HG03520 (cell line): ENCODE measurements around the gene TMTC1.
A peak's percentile ranks its signal among the peaks of the same experiment; 100 is the strongest.
"Not testable (repeated sequence)": the region's sequence is repeated elsewhere in the genome, so short reads cannot be mapped to it uniquely, and the experiment has no call there.

Source experiments
- ATAC-seq: cut with Tn5 transposase; IDR thresholded peaks from one replicate; pipeline ENCODE4 v1.9.1; 2021; ENCODE audit warnings: mild to moderate bottlenecking, moderate library complexity; ENCODE audit not compliant: unreplicated experiment

TMTC1 gene

DNA sequence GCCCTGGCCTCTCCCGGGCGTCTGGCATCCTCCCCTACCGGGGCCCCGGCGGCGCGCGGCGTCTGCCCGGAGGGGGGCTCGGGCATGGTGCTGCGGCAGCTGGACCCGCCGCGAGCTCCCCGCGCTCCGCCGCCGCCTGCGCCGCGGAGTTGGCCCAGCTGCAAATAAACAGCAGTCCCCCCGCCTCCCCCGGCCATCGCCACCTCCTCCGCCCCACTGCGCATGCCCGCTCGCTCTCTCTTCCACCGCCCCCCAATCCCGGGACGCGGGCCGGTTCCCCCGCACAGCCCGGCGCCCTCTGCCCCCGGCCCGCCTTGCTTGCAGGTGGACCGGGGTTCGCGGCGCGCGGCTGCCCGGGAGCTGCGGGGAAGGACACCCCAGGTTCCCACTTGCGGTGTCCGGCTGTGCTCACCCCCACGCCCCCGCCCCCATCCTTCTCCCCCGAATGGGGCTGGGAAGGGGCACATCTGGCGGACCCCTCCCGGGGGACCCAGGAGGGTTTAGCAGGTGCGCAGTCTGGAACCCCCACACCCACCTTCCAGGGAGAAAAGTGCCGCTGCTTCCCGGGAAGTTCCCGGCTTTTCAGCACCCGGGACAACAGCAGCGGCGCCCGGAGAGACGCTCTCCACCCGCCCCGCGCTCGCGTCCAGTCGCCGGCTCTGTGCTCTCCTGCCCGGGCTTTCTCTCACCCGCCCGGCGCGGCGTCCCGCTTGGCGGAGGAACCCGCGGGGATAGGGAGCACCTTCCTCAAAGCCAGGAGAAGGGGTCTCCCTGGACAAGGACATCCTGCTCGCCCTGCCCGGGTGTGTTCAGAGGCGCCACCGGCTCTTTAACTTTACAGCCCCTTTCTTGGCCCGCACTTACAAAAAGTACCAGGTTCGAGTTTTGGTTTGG, at the start of gene TMTC1:
Gene TMTC1 (minus strand): TSS at position 170 of the 894 bp plus-strand sequence. CDS start 191 bp downstream, outside the sequence.
- no peak for ATAC-seq

DNA sequence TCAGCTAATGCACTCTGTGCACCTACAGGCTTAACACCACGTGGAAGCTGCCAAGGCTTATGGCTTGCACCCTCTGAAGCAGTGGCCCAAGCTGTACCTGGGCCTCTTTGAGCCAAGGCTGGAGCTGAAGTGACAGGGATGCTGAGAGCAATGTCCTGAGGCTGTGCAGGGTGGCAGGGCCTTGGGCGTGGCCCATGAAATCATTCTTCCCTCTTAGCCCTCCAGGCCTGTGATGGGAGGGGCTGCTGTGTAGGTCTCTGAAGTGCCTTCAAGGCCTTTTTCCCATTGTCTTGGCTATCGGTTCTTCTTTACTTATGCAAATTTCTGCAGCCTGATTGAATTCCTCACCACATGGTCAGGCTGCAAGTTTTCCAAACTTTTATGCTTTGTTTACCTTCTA, 47.4 kb upstream of the TMTC1 start:
- ATAC-seq = no peak

DNA sequence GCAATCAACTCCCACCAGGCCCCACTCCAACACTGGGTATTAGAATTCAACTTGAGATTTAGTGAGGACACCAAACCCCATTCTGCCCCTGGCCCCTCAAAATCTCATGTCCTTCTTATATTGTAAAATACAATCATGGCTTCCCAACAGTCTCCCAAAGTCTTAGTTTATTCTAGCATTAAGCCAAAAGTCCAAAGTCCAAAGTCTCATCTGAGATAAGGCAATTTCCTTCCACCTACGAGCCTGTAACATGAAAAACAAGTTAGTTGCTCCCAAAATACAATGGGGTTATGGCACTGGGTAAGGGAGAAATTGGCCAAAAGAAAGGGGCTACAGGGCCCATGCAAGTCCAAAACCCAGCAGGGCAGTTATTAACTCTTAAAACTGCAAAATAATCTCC, 46.6 kb upstream of the TMTC1 start:
- no peak for ATAC-seq

DNA sequence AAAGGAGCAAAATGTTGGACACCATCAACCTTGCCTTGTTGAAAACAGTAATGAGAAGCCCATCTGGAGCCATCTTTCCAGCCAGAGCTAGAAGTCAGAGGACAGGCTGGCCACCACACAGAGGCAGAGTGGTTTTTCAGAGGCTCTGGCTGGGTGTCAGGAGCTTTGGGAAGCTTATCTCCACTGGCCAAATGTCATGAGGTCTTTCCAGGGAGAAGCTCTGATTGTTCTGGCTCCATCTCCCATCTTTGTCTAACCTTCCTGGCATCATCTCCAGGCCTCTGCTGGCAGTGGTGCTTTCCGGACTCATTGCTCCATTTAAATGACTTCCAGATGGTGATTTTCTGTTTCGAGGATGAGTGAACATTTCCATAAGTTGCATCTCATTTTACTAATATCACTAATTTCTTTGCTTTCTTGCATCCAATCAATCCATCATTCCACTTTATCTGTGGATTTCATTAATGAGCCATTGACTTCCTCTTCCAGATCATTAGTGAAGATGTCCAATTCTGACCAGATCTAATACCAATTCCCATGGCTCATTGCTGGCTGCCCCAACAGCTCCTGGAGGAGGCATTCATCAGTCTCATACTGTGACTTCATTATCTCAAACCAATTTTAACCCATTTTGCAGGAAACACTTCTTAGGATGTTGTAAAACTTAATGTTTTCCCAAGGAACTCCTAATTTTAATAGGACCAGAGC, 35.3 kb upstream of the TMTC1 start:
- ATAC-seq = no peak

DNA sequence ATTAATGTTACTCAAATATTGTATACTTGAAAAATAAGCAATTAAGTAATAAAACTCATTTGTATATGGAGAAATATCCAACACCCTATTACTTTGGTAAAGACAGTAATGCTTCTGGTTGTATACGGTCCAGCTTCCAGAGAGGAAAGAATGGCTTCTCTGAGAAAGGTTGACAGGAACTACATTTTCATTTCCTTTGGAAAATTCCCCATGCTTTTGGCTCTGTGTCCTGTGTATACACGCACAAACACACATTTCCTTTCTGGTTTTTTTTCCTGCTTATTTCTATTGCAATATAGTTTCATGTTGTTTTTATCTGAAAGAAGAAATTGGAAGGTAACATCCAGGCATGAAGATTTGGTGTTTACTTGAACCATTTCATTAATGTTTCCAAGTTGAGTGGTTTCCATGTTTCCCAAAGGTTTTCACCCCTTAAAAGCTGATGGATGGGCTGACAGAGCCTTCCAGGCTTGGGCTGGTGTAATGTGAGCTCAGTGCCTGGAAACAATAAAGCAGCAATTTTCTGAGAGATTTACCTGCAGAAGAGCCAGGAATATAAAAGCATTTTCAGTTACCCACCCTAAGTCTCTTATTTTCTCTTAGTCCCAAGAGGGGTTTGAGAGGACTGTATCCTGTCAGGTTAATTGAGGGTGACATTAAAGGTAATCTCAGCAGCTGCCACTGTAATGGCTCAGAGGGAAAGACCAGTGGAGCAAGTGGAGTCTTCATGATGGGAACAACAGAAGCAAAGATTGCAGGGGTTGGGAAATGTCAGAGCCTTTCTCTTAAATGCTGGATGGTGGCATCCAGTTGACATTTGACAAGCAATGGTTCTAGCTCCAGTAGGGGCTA, 33.4 kb upstream of the TMTC1 start:
- ATAC-seq = no peak

DNA sequence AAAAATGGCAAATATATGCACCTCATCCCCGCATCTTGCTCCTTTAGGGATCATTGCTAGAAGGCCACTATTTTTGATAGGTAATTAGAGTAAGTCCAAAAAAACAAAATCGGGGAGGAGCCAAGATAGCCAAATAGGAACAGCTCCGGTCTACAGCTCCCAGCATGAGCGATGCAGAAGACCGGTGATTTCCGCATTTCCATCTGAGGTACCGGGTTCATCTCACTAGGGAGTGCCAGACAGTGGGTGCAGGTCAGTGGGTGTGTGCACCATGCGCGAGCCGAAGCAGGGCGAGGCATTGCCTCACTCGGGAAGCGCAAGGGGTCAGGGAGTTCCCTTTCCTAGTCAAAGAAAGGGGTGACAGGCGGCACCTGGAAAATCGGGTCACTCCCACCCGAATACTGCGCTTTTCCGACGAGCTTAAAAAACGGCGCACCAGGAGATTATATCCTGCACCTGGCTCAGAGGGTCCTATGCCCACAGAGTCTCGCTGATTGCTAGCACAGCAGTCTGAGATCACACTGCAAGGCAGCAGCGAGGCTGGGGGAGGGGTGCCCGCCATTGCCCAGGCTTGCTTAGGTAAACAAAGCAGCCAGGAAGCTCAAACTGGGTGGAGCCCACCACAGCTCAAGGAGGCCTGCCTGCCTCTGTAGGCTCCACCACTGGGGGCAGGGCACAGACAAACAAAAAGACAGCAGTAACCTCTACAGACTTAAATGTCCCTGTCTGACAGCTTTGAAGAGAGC, 26.0 kb upstream of the TMTC1 start:
- ATAC-seq = not testable (repeated sequence)

DNA sequence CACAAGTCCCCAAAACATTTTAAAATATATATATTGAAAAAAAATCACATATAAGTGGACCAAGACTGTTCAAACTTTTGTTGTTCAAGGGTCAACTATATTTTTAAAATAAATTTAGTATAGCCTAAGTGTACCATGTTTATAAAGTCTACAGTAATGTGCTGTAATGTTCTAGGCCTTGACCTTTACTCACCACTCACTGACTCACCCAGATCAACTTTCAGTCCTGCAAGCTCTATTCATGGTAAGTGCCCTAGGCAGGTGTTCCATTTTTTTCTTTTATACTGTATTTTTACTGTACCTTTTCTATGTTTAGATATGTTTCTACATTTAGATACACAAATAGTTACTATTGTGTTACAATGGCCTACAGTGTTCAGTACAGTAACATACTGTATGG, 23.4 kb upstream of the TMTC1 start:
- ATAC-seq = no peak

DNA sequence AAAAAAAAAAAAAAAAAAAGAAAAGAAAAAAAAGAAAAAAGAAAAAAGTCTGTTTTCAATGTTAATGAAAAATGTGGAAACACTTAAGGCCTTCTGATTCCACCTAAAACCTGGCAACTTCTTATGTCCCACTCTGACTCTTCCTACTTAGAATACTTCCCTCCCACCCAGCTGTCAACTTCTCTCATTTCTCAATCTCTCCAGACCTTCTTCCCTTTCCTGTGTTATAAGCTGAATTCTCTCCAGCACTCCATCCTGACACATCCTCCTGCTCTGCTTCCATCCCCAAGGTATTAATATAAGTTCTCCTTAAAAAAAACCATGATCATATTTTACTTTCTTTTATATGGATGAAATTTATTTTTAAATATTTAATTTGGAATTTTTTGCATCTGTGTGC, 20.3 kb upstream of the TMTC1 start:
- no peak for ATAC-seq

DNA sequence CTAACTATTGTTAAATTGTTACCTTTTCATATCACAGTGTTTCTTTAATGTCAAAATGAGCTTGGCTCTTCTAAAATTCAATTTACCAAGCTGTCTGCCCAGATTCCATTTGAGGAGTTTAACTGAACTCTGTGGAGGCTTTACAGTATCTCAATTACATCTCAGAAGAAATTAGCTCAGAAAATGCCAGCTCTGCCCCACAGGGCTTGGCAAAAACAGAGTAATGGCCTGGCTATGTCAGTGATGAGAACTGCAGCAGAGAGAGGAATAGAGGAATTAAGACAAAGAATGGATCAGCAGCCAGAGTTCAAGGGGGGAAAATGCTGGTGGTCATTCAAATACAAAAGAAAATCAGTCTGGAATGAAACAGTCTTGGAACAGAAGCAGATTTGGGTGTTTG, 15.8 kb upstream of the TMTC1 start:
- ATAC-seq = no peak

DNA sequence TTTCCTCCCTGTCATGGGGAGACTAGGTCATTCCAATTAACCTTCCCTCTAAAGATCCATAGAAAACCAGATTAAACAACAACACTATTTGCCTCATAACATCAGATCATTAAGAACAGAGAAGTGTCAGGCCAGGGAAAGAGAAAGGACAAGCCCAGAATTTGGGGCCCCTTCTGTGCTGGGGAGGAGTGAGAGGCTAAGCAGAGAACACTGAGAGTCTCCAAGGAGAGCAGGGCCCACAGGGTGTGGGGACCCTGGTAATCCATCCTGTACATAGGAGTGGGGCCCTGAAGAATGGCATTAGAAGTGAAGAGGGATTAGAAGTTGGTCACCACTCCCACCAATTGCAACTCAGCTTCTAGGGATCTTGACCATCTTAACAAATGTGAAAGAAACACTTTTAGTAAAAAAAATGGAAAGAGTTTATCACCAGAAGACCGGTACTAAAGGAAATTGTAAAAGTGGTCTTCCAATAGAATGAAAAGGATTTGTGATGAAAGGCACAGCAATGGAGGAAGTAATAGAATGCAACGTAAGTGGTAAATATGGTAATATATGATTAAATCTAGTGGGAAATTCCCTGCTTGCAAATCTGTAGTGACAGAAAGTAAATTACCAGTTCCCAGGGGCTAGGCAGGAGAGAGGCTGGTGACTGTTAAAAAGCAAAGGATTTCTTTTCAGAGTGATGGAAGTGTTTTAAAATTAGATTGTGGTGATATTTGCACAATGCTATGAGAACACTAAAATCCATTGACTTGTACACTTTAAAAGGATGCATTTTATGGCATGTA, 14.0 kb upstream of the TMTC1 start:
- ATAC-seq = no peak

DNA sequence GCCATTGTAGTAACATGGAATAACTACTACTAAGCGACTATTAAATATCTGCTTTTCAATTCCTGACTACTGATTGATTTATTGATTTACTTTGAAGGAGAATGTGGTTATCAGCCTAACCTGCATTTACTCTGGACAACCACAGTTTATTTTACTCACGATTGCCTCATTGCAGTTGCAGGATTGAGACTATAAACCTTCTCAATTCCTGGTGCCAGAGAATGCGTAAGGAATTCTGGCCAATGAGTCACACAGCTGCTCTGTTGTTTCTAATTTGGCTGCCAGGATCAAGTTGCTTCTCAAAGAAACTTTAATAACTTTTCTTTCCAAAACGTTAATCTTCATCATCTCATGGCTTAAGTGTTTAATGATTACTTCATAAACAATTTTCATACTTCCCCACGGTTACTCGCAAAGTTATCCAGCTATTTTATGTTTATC, 13.1 kb upstream of the TMTC1 start:
- no peak for ATAC-seq

DNA sequence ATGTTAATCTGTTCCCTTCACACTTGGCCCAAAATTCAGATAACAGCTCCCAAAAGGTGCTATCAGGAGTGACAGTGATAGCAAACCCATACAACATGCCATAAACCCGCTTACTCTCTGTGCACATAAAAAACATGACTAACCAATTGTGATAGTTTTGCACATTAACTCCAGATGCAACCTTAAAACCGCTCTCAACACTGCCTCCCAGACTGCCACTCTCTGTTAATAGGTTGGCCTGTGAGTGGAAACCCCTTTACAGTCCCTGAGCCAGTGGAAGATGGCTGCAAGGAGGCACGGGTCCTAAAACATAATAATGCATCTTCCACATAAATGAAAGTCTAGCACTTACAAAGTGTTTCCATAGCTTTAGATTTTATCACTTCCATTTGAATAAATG, 12.0 kb upstream of the TMTC1 start:
- no peak for ATAC-seq

DNA sequence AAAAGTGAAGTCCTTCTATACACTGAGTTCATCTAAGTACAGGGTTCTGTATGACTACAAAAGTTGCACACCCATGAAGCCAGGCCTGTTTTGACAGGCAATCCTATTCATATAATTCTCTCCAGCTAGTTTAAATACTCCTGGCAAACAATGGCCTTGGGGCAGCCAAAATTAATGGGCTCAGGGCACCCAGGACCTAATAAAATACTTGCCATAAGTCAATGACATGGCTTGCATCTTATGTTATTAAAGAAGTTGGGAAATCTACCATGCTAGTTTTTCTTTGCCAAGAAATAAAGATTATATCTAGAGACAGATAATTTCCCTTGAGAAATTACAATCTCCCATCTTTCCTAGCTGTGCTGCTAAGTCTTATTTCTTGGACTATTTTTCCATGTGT, 11.1 kb upstream of the TMTC1 start:
- no peak for ATAC-seq

DNA sequence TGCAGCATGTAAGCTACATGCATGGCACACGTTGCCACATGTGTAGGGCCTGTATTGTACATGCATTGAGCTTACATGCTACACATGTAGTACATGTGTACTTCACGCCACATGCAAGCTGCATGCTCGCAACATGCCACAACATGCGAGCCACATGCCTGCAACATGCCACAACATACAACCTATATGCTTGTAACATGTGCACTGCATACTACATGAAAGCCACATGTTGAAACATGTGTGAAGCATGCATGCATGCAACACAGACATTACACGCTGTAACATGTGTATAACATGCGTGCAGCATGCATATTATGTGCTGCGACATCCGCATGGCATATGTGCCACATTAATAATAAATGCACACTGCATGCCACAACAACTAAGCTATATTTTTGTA, 9.1 kb upstream of the TMTC1 start:
- no peak for ATAC-seq

DNA sequence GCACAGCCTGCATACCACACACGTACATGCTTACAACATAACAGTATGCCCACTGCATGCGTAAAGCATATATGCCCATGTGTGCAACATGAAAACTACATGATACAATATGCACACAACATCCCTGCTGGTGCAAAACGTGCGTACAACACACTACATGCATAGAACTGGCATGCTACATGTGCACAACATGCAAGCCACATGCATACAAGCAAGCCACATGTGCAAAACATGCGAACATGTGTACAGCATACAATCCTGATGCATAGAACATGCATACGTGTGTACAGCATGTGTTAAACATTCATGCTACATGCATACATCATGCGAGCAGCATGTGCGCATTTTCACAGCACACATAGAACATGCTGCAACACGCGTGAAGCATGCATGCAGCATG, 8.4 kb upstream of the TMTC1 start:
- no peak for ATAC-seq

DNA sequence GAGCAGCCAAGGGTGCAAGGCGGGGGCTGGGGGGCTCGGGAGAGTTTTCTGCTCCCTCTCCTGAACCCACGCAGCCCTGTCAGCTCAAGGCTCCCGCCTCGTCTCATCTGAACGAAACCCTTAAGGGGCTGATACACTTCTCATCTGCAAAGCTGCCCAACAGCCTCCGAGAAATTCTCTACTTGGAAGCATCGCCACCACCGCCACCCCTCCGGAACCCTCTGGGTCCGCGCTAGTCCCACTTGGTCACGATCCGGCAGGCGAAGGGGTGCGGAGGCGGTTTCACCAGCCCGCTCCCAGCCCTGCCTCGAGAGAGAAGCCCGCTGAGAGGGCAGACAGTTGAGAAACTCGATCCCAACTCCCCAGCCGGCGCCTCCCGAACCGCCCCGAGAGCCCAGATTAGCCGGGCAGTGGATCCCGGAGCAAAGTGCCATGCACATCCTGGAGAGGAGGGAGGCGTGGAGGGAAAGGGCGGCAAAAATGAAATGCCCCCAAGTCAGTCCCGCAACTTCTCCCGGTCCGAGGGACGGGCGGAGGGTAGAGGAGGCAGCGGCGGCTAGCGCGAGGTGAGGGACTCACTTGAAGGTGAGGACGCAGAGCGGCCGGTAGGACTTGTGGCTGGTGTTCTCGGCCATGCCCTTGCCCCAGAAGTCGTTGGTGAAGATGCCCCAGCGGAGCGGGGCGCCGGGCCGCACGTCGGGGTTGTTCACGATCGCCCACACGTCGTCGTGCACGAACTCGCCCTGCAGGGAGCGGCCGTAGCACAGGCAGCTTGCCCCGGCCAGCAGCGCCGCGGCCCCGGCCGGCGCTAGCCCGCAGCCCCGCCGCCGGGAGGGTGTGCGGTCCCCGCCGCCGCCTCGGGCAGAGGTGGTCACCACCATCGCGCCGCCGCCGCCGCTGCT, 620 bp downstream of the TMTC1 start:
- peak; percentile 11 for ATAC-seq

DNA sequence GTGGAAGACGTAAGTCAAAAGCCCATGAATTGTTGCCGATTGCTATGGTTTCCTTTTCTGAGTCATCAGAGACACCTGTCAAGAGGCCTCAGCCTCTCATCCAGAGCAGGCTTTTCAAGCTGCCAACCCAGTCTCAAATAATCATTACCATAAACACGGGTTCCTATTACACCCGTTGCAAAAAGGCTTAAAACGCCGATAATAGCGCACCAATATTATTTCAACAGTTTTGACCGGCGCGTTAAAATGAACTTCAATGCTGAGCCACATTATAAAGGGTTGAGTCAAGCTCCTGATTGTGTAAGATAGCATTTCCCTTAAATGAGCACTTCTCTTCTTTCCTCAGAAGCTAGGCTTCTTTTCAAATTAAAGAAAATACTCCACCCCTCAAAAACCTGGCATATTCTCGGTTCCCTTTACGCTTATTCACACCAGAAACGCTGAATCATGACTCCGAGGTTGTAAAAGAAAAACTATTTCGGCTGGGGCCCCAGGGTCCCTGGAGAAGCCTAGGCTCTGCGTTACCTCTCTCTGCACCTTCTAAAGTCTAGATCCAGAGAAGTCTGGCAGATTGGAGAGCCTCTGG, 1.4 kb downstream of the TMTC1 start:
- ATAC-seq = peak; percentile 68

DNA sequence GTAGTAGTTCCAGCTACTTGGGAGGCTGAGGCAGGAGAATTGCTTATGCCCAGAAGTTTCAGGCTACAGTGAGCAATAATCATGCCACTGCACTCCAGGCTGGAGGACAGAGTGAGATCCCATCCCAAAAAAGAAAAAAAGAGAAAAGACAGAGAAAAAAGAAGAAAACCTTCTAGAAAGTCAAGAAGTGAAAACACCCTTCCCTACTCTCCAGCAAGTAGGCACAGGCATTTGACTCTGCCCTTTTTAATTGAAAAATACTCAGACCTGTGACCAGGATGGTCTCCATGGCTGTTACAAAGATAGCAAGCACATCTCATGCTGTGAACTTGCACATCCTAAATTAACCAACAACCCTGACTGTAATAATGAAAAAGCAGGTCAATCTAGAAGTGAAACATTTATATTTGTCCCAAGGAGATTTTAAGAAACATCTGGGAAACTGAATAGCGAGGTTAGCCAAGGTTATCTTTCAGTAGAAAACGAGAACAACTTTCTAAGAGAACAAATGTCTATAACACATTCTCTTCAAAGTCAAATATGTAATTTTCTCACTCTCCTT, 2.0 kb downstream of the TMTC1 start:
- ATAC-seq = peak; percentile 11
